Stimulated activated CD4-positive, alpha-beta T cell treated with anti-CD3 and anti-CD28 coated beads, Interleukin-2, amount 100 ng/mL, for 24 hours (primary cell): ENCODE results near the gene CIPC.

Experiments
- DNase-seq, 2 donors: peaks; one replicate each; pipeline ENCODE4 v3.0.0-alpha.2; 2020

Gene CIPC

GRCh38 chr14:77128414-77128891 lies 30.4 kb downstream of the CIPC start:
- DNase-seq = no peak

- no peak for DNase-seq
These were observed 32.3 kb downstream of the CIPC start for GRCh38 chr14:77130386-77130785.

- no peak for DNase-seq
These were observed 33.1 kb downstream of the CIPC start for GRCh38 chr14:77131206-77131605.

GRCh38 chr14:77131871-77132486 lies 33.9 kb downstream of the CIPC start:
- no peak for DNase-seq

GRCh38 chr14:77133720-77134338 lies 35.8 kb downstream of the CIPC start:
- DNase-seq = peak; percentile 59 to 66

- DNase-seq = no peak
These were observed 41.0 kb downstream of the CIPC start for GRCh38 chr14:77139022-77139421.

GRCh38 chr14:77139540-77140358 lies 41.7 kb downstream of the CIPC start:
- DNase-seq = peak; percentile 47 to 75

- DNase-seq = no peak
These were observed 42.5 kb downstream of the CIPC start for GRCh38 chr14:77140359-77141213.

GRCh38 chr14:77141214-77142004 lies 43.4 kb downstream of the CIPC start, which contains the start of gene ZDHHC22:
Gene ZDHHC22, minus strand, starts transcription at chr14:77141791. Its CDS starts 2,053 bp downstream, at chr14:77139738.
- peak in 1 of 2 donors; percentile 44 for DNase-seq

GRCh38 chr14:77142005-77142800 lies 44.1 kb downstream of the CIPC start:
- DNase-seq = no peak

- no peak for DNase-seq
These were observed 45.0 kb downstream of the CIPC start for GRCh38 chr14:77143071-77143470.

GRCh38 chr14:77144412-77145115 lies 46.5 kb downstream of the CIPC start:
- DNase-seq = no peak

GRCh38 chr14:77145975-77146740 lies 48.1 kb downstream of the CIPC start:
- DNase-seq = no peak

- DNase-seq = no peak
These were observed 50.6 kb downstream of the CIPC start for GRCh38 chr14:77148510-77149231.

- DNase-seq = peak in 1 of 2 donors; percentile 24
These were observed 53.2 kb downstream of the CIPC start for GRCh38 chr14:77151245-77151644.

GRCh38 chr14:77151918-77152588 lies 54.0 kb downstream of the CIPC start:
- no peak for DNase-seq

GRCh38 chr14:77153802-77154201 lies 55.7 kb downstream of the CIPC start:
- DNase-seq = no peak

GRCh38 chr14:77154421-77154820 lies 56.4 kb downstream of the CIPC start:
- no peak for DNase-seq
